K562 (cell line): ENCODE results near the gene SOX12. TPM values are rescaled to one million over a fixed set of nuclear protein-coding genes. Genes with fewer than 3 reads are reported as not detected.
A peak's percentile ranks its signal among the peaks of the same experiment; 100 is the strongest.

Source experiments
- BDP1 ChIP-seq: IDR thresholded peaks from 3 replicates; pipeline ENCODE4 v1.6.1; 2011; ENCODE audit not compliant: insufficient read length, insufficient read depth
- E2F6 ChIP-seq, 2 experiments: IDR thresholded peaks; 2 replicates each; pipeline ENCODE4 v1.6.1; 2011; ENCODE audit warnings: borderline replicate concordance in 1 of 2, control low read depth in 1 of 2, low read depth in 1 of 2, low read length in 1 of 2, mild to moderate bottlenecking in 1 of 2, mixed read lengths in 1 of 2, moderate library complexity in 1 of 2; ENCODE audit not compliant: insufficient read depth in 1 of 2, insufficient read length in 1 of 2, poor library complexity in 1 of 2, severe bottlenecking in 1 of 2; ENCODE audit errors: extremely low read depth in 1 of 2
- ELK1 ChIP-seq: sonication (generic); formaldehyde crosslinking; IDR thresholded peaks from 2 replicates; pipeline ENCODE4 v1.8.1; 2022; ENCODE audit warnings: missing genetic modification reagents
- HMG20A ChIP-seq: fragments of 450-650 bp; formaldehyde crosslinking; conservative IDR thresholded peaks from 2 replicates; pipeline ENCODE4 v1.4.0; 2020; ENCODE audit warnings: mild to moderate bottlenecking, mixed read lengths
- IFI16 ChIP-seq: fragments of 250-450 bp; sonication (Bioruptor Pico); IDR thresholded peaks from 2 replicates; pipeline ENCODE4 v2.1.2; 2022; ENCODE audit warnings: mild to moderate bottlenecking, inconsistent platforms
- ILK ChIP-seq: fragments of 450-650 bp; IDR thresholded peaks from 2 replicates; pipeline ENCODE4 v1.6.1; 2016; ENCODE audit warnings: missing genetic modification characterization, low read depth, mild to moderate bottlenecking, missing compliant biosample characterization, moderate library complexity, borderline replicate concordance
- MYBL2 ChIP-seq, 2 experiments: fragments of 450-650 bp in 1 of 2; sonication (generic) in 1 of 2; formaldehyde crosslinking in 1 of 2; IDR thresholded peaks; 2 replicates each; pipeline versions ENCODE4 v1.6.1 to v1.8.1; 2017 to 2022; ENCODE audit warnings: borderline replicate concordance in 1 of 2, inconsistent platforms in 1 of 2, low read depth in 1 of 2, mild to moderate bottlenecking in 1 of 2, missing genetic modification reagents in 1 of 2, moderate library complexity in 1 of 2
- PHTF2 ChIP-seq: fragments of 250-450 bp; sonication (Bioruptor Pico); IDR thresholded peaks from 2 replicates; pipeline ENCODE4 v1.5.0; 2021; ENCODE audit warnings: mild to moderate bottlenecking
- SNRNP70 ChIP-seq: fragments of 200-400 bp; formaldehyde crosslinking; optimal IDR thresholded peaks from 2 replicates; pipeline ENCODE3; 2017; ENCODE audit warnings: low read depth, low read length
- TAF15 ChIP-seq: fragments of 200-400 bp; formaldehyde crosslinking; IDR thresholded peaks from 2 replicates; pipeline ENCODE4 v1.6.1; 2017; ENCODE audit warnings: mild to moderate bottlenecking, low read depth, low read length, moderate library complexity
- TEAD1 ChIP-seq, 2 experiments: fragments of 450-650 bp in 1 of 2; sonication (generic) in 1 of 2; formaldehyde crosslinking; IDR thresholded peaks; 2 replicates each; pipeline versions ENCODE4 v1.4.0 to v1.8.0; 2020 to 2022; ENCODE audit warnings: mild to moderate bottlenecking in 2 of 2, missing genetic modification reagents in 1 of 2
- ZBTB34 ChIP-seq: fragments of 250-450 bp; sonication (Bioruptor Pico); IDR thresholded peaks from 2 replicates; pipeline ENCODE4 v1.8.0; 2021; ENCODE audit warnings: mild to moderate bottlenecking, moderate library complexity
- ZNF140 ChIP-seq: fragments of 250-450 bp; sonication (Bioruptor Pico); IDR thresholded peaks from 2 replicates; pipeline ENCODE4 v1.8.0; 2021; ENCODE audit warnings: moderate library complexity, mild to moderate bottlenecking, inconsistent platforms
- ZNF318 ChIP-seq, 2 experiments: fragments of 450-650 bp; IDR thresholded peaks; 2 replicates each; pipeline ENCODE4 v1.6.1; 2016; ENCODE audit warnings: mild to moderate bottlenecking in 2 of 2, borderline replicate concordance in 1 of 2, low read depth in 1 of 2, moderate library complexity in 1 of 2
- ZNF717 ChIP-seq: fragments of 250-450 bp; sonication (Bioruptor Pico); IDR thresholded peaks from 2 replicates; pipeline ENCODE4 v1.5.0; 2021
- polyA plus RNA-seq, 8 experiments: library from polyadenylated mRNA; depleted of rRNA in 4 of 8; stranded (reverse) in 5 of 8; unstranded in 3 of 8; fragments of >200 nt; fragmentation: Nextera tagmentation in 2 of 8; fragmentation: Illumina TruSeq in 1 of 8; extraction: Ambion mirVana in 2 of 8; extraction: Trizol in 1 of 8; gene quantifications; 2 replicates each; pipeline versions ENCODE4 v1.2.1 to v1.2.3, GENCODE V29; 2011 to 2014; ENCODE audit warnings: inconsistent platforms in 1 of 8, missing spikeins in 1 of 8
- total RNA-seq, 7 experiments: library from RNA; depleted of rRNA in 6 of 7; stranded (reverse); fragments of >200 nt in 6 of 7; fragmentation: Illumina TruSeq in 2 of 7; extraction: Trizol in 2 of 7; gene quantifications; 2 replicates each; pipeline versions ENCODE4 v1.2.1 to v1.2.3, GENCODE V29; 2011 to 2021; ENCODE audit warnings: low replicate concordance in 1 of 7

The SOX12 gene
- total and polyA plus RNA-seq, 9 of the 15 experiments (the other 6 are each of a cell fraction or from before 2014, with no cell fraction given) = 0.42 to 26.3 (median 2.6) TPM

- TF ChIP-seq ZNF318 (IDR thresholded peaks at IDR 0.05; ENCODE audit: borderline replicate concordance in 1 of 2, low read depth in 1 of 2) (no peak), ILK (tag) (no peak), IFI16 (CRISPR knock-in tag) (no peak), TEAD1 (CRISPR knock-in tag; IDR thresholded peaks at IDR 0.05) (no peak), E2F6 (IDR thresholded peaks at IDR 0.05; ENCODE audit: borderline replicate concordance in 1 of 2, extremely low read depth in 1 of 2, insufficient read depth in 1 of 2, insufficient read length in 1 of 2, low read depth in 1 of 2, low read length in 1 of 2, poor library complexity in 1 of 2, severe bottlenecking in 1 of 2) (peak; percentile 56 to 86), TAF15 (no peak), SNRNP70 (no peak), ZNF140 (CRISPR knock-in tag) (no peak), ZBTB34 (CRISPR knock-in tag) (no peak), BDP1 (no peak), HMG20A (CRISPR knock-in tag) (no peak), PHTF2 (CRISPR knock-in tag) (no peak), MYBL2 (IDR thresholded peaks at IDR 0.05; ENCODE audit: low read depth) (no peak), MYBL2 (CRISPR knock-in tag; IDR thresholded peaks at IDR 0.05; ENCODE audit: borderline replicate concordance) (no peak), ELK1 (CRISPR knock-in tag) (no peak), ZNF717 (CRISPR knock-in tag) (no peak)
These were observed 16.3 kb downstream of the SOX12 start (continued) for GRCh38 chr20:341682-342081.
